B cell (primary cell): Measurements from ENCODE around the gene TKTL2. TPM values are rescaled to one million over a fixed set of nuclear protein-coding genes. Genes with fewer than 3 reads are reported as not detected.

ENCODE experiments used
- ATAC-seq: fragments of 200-7000 bp; cut with Tn5 transposase; one replicate; pipeline ENCODE4 v1.10.0; 2021; ENCODE audit warnings: low read depth, mild to moderate bottlenecking, moderate number of reproducible peaks, moderate library complexity
- CTCF ChIA-PET: fragments of 350-600 bp; sonication (Branson Sonifier 250); formaldehyde crosslinking; loops from one replicate; lab custom pipeline; 2021; ENCODE audit warnings: antibody characterized with exemption, inconsistent platforms; lab: Charles Lee
- POLR2A ChIA-PET: fragments of 350-600 bp; sonication (Branson Sonifier 250); formaldehyde crosslinking; loops from one replicate; lab custom pipeline; 2021; ENCODE audit warnings: antibody characterized with exemption; lab: Charles Lee
- DNase-seq: peaks from one replicate; pipeline ENCODE4 v3.0.0; 2013
- H2AFZ ChIP-seq: 2 replicates; pipeline ENCODE4 v1.6.1; 2012; ENCODE audit warnings: mild to moderate bottlenecking, low read depth, low read length; ENCODE audit not compliant: insufficient read depth, poor library complexity, severe bottlenecking
- H3K27ac ChIP-seq, 2 donors: 1 replicate in 1 of 2; 2 replicates in 1 of 2; pipeline ENCODE4 v1.5.1; 2012 to 2013; ENCODE audit warnings: low read length in 2 of 2, mild to moderate bottlenecking in 2 of 2, moderate library complexity in 1 of 2
- H3K27me3 ChIP-seq, 4 experiments: fragments of 200-600 bp in 1 of 4; sonication (generic) in 1 of 4; replicated peaks in 1 of 4; 1 replicate in 2 of 4; 2 replicates in 2 of 4; pipeline versions ENCODE4 v1.6.1 to v1.7.0; 2013 to 2016; ENCODE audit warnings: low read length in 3 of 4, mild to moderate bottlenecking in 2 of 4, mixed read lengths in 1 of 4, moderate library complexity in 1 of 4; ENCODE audit not compliant: insufficient read depth in 4 of 4, control insufficient read depth in 3 of 4; ENCODE audit errors: control extremely low read depth in 1 of 4
- H3K36me3 ChIP-seq, 2 experiments: replicated peaks in 1 of 2; 1 replicate in 1 of 2; 2 replicates in 1 of 2; pipeline versions ENCODE4 v1.6.1 to v1.7.1; 2013; ENCODE audit warnings: low read length in 1 of 2; ENCODE audit not compliant: insufficient read depth in 2 of 2, control insufficient read depth in 1 of 2; ENCODE audit errors: control extremely low read depth in 1 of 2, extremely low read depth in 1 of 2
- H3K4me1 ChIP-seq, 2 donors: fragments of 200-600 bp in 1 of 2; sonication (generic) in 1 of 2; 1 replicate in 1 of 2; 2 replicates in 1 of 2; pipeline versions ENCODE4 v1.5.1 to v1.6.1; 2013 to 2017; ENCODE audit warnings: low read length in 2 of 2; ENCODE audit not compliant: control insufficient read depth in 2 of 2, insufficient read depth in 2 of 2
- H3K4me2 ChIP-seq: replicated peaks from 2 replicates; pipeline ENCODE3; 2012; ENCODE audit warnings: mild to moderate bottlenecking, low read depth, low read length; ENCODE audit not compliant: poor library complexity, severe bottlenecking
- H3K4me3 ChIP-seq, 5 experiments: fragments of 200-600 bp in 1 of 5; sonication (generic) in 1 of 5; 1 replicate in 3 of 5; 2 replicates in 2 of 5; pipeline versions ENCODE4 v1.5.1 to v1.7.0; 2011 to 2016; ENCODE audit warnings: low read length in 4 of 5, mild to moderate bottlenecking in 4 of 5, low read depth in 2 of 5, control low read depth in 1 of 5, moderate library complexity in 1 of 5; ENCODE audit not compliant: insufficient read depth in 1 of 5; ENCODE audit errors: control extremely low read depth in 1 of 5, extremely low read depth in 1 of 5
- H3K79me2 ChIP-seq: fragments of 200-600 bp; sonication (generic); one replicate; pipeline ENCODE4 v1.6.0; 2016; ENCODE audit warnings: low read length; ENCODE audit not compliant: control insufficient read depth, insufficient read depth
- H3K9ac ChIP-seq: fragments of 200-600 bp; sonication (generic); 2 replicates; pipeline ENCODE4 v1.6.1; 2017; ENCODE audit warnings: mild to moderate bottlenecking, low read length, moderate library complexity
- H3K9me3 ChIP-seq, 3 donors: one replicate each; pipeline versions ENCODE4 v1.6.1 to v1.7.1; 2013; ENCODE audit warnings: low read length in 2 of 3; ENCODE audit not compliant: control insufficient read depth in 2 of 3, insufficient read depth in 1 of 3; ENCODE audit errors: control extremely low read depth in 1 of 3
- H4K20me1 ChIP-seq: 2 replicates; pipeline ENCODE4 v1.6.0; 2012; ENCODE audit warnings: mild to moderate bottlenecking, low read length; ENCODE audit not compliant: insufficient read depth, control insufficient read depth, poor library complexity, severe bottlenecking
- H3K27ac Mint-ChIP-seq: one replicate; pipeline ENCODE4 v1.8.0; 2021; ENCODE audit warnings: mixed read lengths
- H3K27me3 Mint-ChIP-seq: one replicate; pipeline ENCODE4 v1.8.0; 2021; ENCODE audit warnings: mixed read lengths
- H3K4me1 Mint-ChIP-seq: one replicate; pipeline ENCODE4 v1.8.0; 2021; ENCODE audit warnings: mixed read lengths
- H3K4me3 Mint-ChIP-seq: one replicate; pipeline ENCODE4 v1.8.0; 2021; ENCODE audit warnings: mixed read lengths
- H3K9me3 Mint-ChIP-seq: one replicate; pipeline ENCODE4 v1.8.0; 2022; ENCODE audit warnings: mixed read lengths; ENCODE audit not compliant: insufficient read depth
- EZH2 ChIP-seq: IDR thresholded peaks from 2 replicates; pipeline ENCODE4 v1.6.1; 2012; ENCODE audit warnings: borderline replicate concordance, low read depth, mild to moderate bottlenecking, moderate library complexity, low read length; ENCODE audit not compliant: insufficient read depth, poor library complexity, severe bottlenecking
- WGBS: methylation state at CpG from one replicate; pipeline ENCODE4 v1.1.5; 2013; ENCODE audit warnings: missing lambda C conversion rate; ENCODE audit not compliant: insufficient coverage; 5-methylcytosine and 5-hydroxymethylcytosine counted together
- intact Hi-C: fragments of 100-400 bp; cut with micrococcal nuclease; formaldehyde crosslinking; loops from one replicate; pipeline ENCODE4 v1.10.0; 2022
- polyA minus RNA-seq: library from RNA; depleted of rRNA, polyadenylated mRNA; stranded (reverse); fragments of >200 nt; gene quantifications from 2 replicates; pipeline ENCODE4 v1.2.3, GENCODE V29; 2012
- polyA plus RNA-seq: library from polyadenylated mRNA; depleted of rRNA; stranded (reverse); fragments of >200 nt; gene quantifications from 2 replicates; pipeline ENCODE4 v1.2.3, GENCODE V29; 2012
- total RNA-seq, 2 donors: library from RNA; stranded (reverse); fragments of 120-200 nt in 1 of 2; gene quantifications; 1 replicate in 1 of 2; 2 replicates in 1 of 2; pipeline versions ENCODE4 v1.2.3 to v1.2.4, GENCODE V29; 2013 to 2022
- TF ChIP-seq, protein P1 (sequence below): fragments of 200-600 bp; IDR thresholded peaks from one replicate; pipeline ENCODE4 v1.8.0; 2022; ENCODE audit warnings: antibody characterized with exemption, mild to moderate bottlenecking

TKTL2 gene, protein sequence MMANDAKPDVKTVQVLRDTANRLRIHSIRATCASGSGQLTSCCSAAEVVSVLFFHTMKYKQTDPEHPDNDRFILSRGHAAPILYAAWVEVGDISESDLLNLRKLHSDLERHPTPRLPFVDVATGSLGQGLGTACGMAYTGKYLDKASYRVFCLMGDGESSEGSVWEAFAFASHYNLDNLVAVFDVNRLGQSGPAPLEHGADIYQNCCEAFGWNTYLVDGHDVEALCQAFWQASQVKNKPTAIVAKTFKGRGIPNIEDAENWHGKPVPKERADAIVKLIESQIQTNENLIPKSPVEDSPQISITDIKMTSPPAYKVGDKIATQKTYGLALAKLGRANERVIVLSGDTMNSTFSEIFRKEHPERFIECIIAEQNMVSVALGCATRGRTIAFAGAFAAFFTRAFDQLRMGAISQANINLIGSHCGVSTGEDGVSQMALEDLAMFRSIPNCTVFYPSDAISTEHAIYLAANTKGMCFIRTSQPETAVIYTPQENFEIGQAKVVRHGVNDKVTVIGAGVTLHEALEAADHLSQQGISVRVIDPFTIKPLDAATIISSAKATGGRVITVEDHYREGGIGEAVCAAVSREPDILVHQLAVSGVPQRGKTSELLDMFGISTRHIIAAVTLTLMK
- total RNA-seq: 0.15 and 0.27 TPM in 2 replicates
- total RNA-seq (2013): 0.07 TPM
- polyA plus RNA-seq: 0.16 and 0.35 TPM in 2 replicates
- polyA minus RNA-seq: 0.51 and 1.8 TPM in 2 replicates

DNA sequence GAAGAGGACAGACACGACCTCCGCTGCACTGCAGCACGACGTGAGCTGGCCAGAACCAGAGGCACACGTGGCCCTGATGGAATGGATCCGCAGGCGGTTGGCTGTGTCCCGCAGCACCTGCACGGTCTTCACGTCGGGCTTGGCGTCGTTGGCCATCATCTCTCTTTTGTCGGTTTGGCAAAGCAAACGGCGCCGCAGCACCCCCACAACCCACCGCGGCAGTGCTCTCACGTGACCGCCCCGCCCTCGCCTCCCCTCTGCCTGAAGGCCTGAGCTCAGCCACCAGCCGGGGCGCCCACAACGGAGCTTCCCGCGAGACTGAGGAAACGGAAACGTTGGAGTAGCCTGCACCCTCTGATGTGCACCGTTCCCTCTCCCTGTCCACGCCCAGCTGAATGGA lies at the start of gene TKTL2:
TSS of gene TKTL2 (minus strand) at position 179 of the 400 bp plus-strand sequence. CDS start at position 159, 20 bp downstream.
- H3K4me3 Mint-ChIP-seq: no peak within 1 kb of the TSS
- ChIA-PET CTCF (no interaction called here), POLR2A (no interaction called here)
- H3K27me3 ChIP-seq: peaks cover 0 to 6% (median 0%) of the 10 kb centered on the region in 4 experiments
- intact Hi-C loops: no loop called here
- H3K4me3 ChIP-seq: no peak within 1 kb of the TSS
- no peaks in the 10 kb centered on the region for H4K20me1 ChIP-seq
- TF ChIP-seq, protein P1, sequence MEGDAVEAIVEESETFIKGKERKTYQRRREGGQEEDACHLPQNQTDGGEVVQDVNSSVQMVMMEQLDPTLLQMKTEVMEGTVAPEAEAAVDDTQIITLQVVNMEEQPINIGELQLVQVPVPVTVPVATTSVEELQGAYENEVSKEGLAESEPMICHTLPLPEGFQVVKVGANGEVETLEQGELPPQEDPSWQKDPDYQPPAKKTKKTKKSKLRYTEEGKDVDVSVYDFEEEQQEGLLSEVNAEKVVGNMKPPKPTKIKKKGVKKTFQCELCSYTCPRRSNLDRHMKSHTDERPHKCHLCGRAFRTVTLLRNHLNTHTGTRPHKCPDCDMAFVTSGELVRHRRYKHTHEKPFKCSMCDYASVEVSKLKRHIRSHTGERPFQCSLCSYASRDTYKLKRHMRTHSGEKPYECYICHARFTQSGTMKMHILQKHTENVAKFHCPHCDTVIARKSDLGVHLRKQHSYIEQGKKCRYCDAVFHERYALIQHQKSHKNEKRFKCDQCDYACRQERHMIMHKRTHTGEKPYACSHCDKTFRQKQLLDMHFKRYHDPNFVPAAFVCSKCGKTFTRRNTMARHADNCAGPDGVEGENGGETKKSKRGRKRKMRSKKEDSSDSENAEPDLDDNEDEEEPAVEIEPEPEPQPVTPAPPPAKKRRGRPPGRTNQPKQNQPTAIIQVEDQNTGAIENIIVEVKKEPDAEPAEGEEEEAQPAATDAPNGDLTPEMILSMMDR: no peak
- no peak for TF ChIP-seq EZH2
- no peaks in the 10 kb centered on the region for H3K4me1 Mint-ChIP-seq
- no peaks in the 10 kb centered on the region for H3K36me3 ChIP-seq
- H3K4me1 ChIP-seq: no peaks in the 10 kb centered on the region
- H3K9me3 ChIP-seq: peaks cover 0 to 3% (median 0%) of the 10 kb centered on the region in 3 donors
- no peak within 1 kb of the TSS for H3K9ac ChIP-seq
- H3K27me3 Mint-ChIP-seq: peaks cover 9% of the 10 kb centered on the region
- H2AFZ ChIP-seq: no peak within 1 kb of the TSS
- WGBS: 90% methylated on average over 29 of the region's 32 CpGs
- ATAC-seq (no peak), DNase-seq (no peak)
- no peak within 1 kb of the TSS for H3K27ac ChIP-seq
- H3K27ac Mint-ChIP-seq: no peak within 1 kb of the TSS
- no peaks in the 10 kb centered on the region for H3K9me3 Mint-ChIP-seq
- no peaks in the 10 kb centered on the region for H3K79me2 ChIP-seq
- no peak within 1 kb of the TSS for H3K4me2 ChIP-seq

DNA sequence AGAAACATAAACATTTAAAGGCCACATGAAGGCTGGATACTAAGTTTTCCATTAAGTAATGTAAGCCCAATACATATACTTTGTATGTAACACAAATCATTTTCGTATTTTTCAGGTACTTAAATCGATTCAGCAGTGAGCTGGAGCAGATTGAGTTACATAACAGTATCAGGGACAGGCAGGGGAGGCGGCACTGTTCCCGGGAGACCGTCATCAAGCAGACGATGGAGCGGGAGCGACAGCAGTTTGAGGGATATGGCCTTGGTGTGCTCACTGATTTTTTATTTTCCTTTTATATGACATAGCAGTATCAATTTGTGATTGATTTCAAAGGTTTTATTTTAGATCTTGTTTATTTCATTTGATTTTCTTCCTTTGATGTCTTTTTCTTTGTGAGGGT lies 41.6 kb upstream of the TKTL2 start:
- intact Hi-C loops: no loop called here
- H3K4me3 ChIP-seq: no peak overlapping the region
- WGBS: 88% methylated on average over 3 of the region's 8 CpGs
- peaks cover 9 to 73% of the 10 kb centered on the region in 2 experiments for H3K36me3 ChIP-seq
- H3K4me2 ChIP-seq: no peak overlapping the region
- H3K9ac ChIP-seq: no peak overlapping the region
- no peak for TF ChIP-seq EZH2
- TF ChIP-seq, protein P1: no peak
- no peaks in the 10 kb centered on the region for H4K20me1 ChIP-seq
- DNase-seq (no peak), ATAC-seq (no peak)
- H3K9me3 ChIP-seq: no peaks in the 10 kb centered on the region
- H3K27me3 ChIP-seq: no peaks in the 10 kb centered on the region
- Mint-ChIP-seq H3K4me3 (no peak overlapping the region), H3K27ac (no peak overlapping the region), H3K27me3 (no peaks in the 10 kb centered on the region), H3K9me3 (no peaks in the 10 kb centered on the region), H3K4me1 (no peaks in the 10 kb centered on the region)
- peaks cover 11% of the 10 kb centered on the region for H3K79me2 ChIP-seq
- ChIA-PET POLR2A (no interaction called here), CTCF (no interaction called here)
- H3K27ac ChIP-seq: no peak overlapping the region
- no peaks in the 10 kb centered on the region for H3K4me1 ChIP-seq
- H2AFZ ChIP-seq: no peak overlapping the region
